Measurements from ENCODE around the gene NIN. TPM values are rescaled to one million over a fixed set of nuclear protein-coding genes. Genes with fewer than 3 reads are reported as not detected.
"Not testable (repeated sequence)": the region's sequence is repeated elsewhere in the genome, so short reads cannot be mapped to it uniquely, and the experiment has no call there.

Gene NIN
- total and polyA plus RNA-seq, 7 donors, result 7.3 to 47.7 (median 24.3) TPM

DNA sequence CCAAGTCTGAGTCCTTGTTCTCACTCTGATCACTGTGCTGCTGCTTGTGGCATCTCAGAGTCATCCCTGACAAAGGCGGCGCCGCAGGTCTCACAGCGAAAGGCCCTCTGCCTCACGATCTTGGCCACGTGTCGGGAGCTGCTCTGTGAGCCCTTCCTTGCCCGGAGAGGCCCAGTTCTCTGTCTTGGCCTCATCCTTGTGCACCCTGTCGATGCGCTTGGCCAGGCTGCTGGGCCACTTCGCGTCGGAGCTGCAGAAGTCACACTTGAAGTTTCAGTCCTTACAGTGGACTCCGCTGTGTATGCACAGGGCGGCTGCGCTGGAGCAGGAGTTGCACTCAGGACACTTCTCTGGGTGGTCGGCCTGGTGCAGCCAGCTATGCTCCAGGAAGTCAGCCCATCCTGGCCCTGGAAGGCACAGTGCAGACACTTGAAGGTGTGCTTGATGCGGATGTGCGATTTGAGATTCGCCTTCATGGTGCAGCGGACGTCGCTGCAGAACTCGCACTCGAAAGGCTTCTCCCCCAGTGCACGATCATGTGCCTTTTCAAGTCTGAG, 126.4 kb downstream of the NIN start:
- Histone ChIP-seq H3K27ac (no peak overlapping the region), H3K4me3 (no peak overlapping the region), H3K27me3 (ENCODE audit: insufficient read depth in 3 of 3, low read length in 2 of 3) (no peaks in the 10 kb centered on the region), H3K4me1 (no peaks in the 10 kb centered on the region), H3K36me3 (ENCODE audit: insufficient read depth in 1 of 2, low read depth in 1 of 2) (no peaks in the 10 kb centered on the region), H3K9me3 (no peaks in the 10 kb centered on the region)
- 93 to 95% (median 93%) methylated on average over 26 of the region's 26 CpGs for WGBS, 3 donors
- DNase-seq (no peak), ATAC-seq (no peak)
- TF ChIP-seq, protein P1, sequence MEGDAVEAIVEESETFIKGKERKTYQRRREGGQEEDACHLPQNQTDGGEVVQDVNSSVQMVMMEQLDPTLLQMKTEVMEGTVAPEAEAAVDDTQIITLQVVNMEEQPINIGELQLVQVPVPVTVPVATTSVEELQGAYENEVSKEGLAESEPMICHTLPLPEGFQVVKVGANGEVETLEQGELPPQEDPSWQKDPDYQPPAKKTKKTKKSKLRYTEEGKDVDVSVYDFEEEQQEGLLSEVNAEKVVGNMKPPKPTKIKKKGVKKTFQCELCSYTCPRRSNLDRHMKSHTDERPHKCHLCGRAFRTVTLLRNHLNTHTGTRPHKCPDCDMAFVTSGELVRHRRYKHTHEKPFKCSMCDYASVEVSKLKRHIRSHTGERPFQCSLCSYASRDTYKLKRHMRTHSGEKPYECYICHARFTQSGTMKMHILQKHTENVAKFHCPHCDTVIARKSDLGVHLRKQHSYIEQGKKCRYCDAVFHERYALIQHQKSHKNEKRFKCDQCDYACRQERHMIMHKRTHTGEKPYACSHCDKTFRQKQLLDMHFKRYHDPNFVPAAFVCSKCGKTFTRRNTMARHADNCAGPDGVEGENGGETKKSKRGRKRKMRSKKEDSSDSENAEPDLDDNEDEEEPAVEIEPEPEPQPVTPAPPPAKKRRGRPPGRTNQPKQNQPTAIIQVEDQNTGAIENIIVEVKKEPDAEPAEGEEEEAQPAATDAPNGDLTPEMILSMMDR (IDR thresholded peaks at IDR 0.05), result no peak
- intact Hi-C loops (cut with DNase I), result no loop called here

DNA sequence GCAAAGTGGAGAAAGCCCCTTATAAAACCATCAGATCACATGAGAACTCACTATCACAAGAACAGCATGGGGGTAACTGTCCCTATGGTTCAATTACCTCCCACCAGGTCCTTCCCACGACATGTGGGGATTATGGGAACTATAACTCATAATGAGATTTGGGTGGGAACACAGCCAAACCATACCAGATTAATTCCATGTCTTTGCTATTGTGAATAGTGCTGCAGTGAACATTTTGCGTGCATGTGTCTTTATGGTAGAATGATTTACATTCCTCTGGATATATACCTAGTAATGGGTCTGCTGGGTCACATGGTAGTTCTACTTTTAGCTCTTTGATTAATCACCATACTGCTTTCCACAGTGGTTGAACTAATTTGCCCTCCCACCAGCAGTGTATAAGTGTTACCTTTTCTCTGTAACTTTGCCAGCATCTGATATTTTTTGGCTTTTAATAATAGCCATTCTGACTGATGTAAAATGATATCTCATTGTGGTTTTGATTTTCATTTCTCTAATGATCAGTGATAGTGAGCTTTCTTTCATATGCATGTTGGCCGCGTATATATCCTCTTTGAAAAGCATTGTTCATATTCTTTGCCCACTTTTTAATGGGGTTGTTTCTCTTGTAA, 133.2 kb downstream of the NIN start:
- ATAC-seq (no peak), DNase-seq (no peak)
- no peak overlapping the region for H3K4me3 ChIP-seq
- H3K4me1 ChIP-seq, result no peaks in the 10 kb centered on the region
- H3K9me3 ChIP-seq, result no peaks in the 10 kb centered on the region
- no peaks in the 10 kb centered on the region for H3K36me3 ChIP-seq (ENCODE audit: insufficient read depth in 1 of 2, low read depth in 1 of 2)
- intact Hi-C loops (cut with DNase I), result loop anchor here in 1 of 2 donors (5.0 kb wide), 1 partner anchor 85 kb away; no protein-coding TSS in a partner anchor
- H3K27ac ChIP-seq, result no peak overlapping the region
- TF ChIP-seq, protein P1 (IDR thresholded peaks at IDR 0.05), result no peak
- H3K27me3 ChIP-seq (ENCODE audit: insufficient read depth in 3 of 3, low read length in 2 of 3), result no peaks in the 10 kb centered on the region
- 55 to 63% (median 61%) methylated on average over 4 of the region's 4 CpGs for WGBS, 3 donors

DNA sequence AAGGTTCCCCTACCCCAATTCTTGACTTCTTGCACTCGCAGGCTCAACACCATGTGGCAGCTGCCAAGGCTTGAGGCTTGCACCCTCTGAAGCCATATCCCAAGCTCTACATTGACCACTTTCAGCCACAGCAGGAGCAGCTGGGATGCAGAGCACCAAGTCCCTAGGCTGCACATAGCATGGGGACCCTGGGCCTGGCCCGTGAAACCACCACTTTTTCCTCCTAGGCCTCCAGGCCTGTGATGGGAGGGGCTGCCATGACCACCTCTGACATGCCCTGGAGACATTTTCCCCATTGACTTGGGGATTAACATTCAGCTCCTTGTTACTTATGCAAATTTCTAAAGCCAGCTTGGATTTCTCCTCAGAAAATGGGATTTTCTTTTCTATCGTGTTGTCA, 136.7 kb downstream of the NIN start:
- H3K27me3 ChIP-seq (ENCODE audit: insufficient read depth in 3 of 3, low read length in 2 of 3); intact Hi-C loops (cut with DNase I); H3K27ac ChIP-seq; H3K4me1 ChIP-seq; DNase-seq; H3K4me3 ChIP-seq; H3K36me3 ChIP-seq (ENCODE audit: insufficient read depth in 1 of 2, low read depth in 1 of 2); ATAC-seq; H3K9me3 ChIP-seq: not testable (repeated sequence)
- WGBS, 3 donors, result 66 to 96% (median 94%) methylated on average over 3 of the region's 3 CpGs

DNA sequence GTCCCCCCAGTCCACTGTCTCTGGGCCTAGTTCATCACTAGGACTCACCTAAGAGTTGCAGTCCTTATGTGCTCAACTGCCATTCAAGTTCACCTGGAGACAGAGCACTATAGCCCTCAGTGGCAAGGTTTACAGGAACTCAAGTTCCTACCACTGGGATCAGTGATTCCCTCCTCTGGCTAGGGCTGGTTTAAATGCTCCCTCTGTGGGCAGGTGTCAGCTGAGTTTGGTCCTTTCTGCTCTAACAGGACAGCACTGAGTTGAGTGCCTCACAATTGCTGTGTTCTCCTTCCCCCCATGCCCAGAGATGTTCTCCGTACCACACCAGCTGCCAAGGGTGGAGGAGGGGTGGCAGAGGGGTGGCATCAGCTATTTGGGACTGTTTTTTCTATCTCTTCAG, 142.1 kb downstream of the NIN start:
- H3K27ac ChIP-seq, result no peak overlapping the region
- intact Hi-C loops (cut with DNase I), result no loop called here
- DNase-seq (no peak), ATAC-seq (no peak)
- H3K4me3 ChIP-seq, result no peak overlapping the region
- H3K4me1 ChIP-seq, result no peaks in the 10 kb centered on the region
- no peaks in the 10 kb centered on the region for H3K27me3 ChIP-seq (ENCODE audit: insufficient read depth in 3 of 3, low read length in 2 of 3)
- no peaks in the 10 kb centered on the region for H3K36me3 ChIP-seq (ENCODE audit: insufficient read depth in 1 of 2, low read depth in 1 of 2)
- H3K9me3 ChIP-seq, result no peaks in the 10 kb centered on the region
- 86 to 95% (median 92%) methylated on average over 1 of the region's 1 CpG for WGBS, 3 donors
- TF ChIP-seq, protein P1 (IDR thresholded peaks at IDR 0.05), result no peak

DNA sequence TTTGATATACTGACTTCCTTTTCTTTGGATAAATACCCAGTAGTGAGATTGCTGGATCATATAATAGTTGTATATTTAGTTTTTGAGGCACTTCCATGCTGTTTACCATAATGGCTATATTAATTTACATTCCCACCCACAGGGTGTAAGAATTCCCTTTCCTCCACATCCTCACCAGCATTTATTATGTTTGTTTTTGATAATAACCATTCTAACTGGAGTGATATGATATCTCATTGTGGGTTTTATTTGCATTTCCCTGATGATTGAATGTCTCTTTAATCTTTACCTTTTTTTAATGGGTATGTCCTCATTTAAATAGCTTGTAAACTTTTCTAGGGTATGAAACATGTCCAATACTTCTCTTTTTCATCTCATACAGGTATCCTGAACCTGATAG, 151.3 kb downstream of the NIN start:
- ATAC-seq, result no peak
- no peaks in the 10 kb centered on the region for H3K36me3 ChIP-seq (ENCODE audit: insufficient read depth in 1 of 2, low read depth in 1 of 2)
- TF ChIP-seq, protein P1 (IDR thresholded peaks at IDR 0.05), result no peak
- H3K27me3 ChIP-seq (ENCODE audit: insufficient read depth in 3 of 3, low read length in 2 of 3), result no peaks in the 10 kb centered on the region
- H3K27ac ChIP-seq, result no peak overlapping the region
- intact Hi-C loops (cut with DNase I), result no loop called here
- no peak for DNase-seq
- H3K4me3 ChIP-seq, result no peak overlapping the region
- no peaks in the 10 kb centered on the region for H3K9me3 ChIP-seq
- H3K4me1 ChIP-seq, result no peaks in the 10 kb centered on the region

All from psoas muscle (tissue), 8 donors.